Measurements from ENCODE around the gene ZNF333.
A peak's percentile ranks its signal among the peaks of the same experiment; 100 is the strongest.
"Not testable (repeated sequence)": the region's sequence is repeated elsewhere in the genome, so short reads cannot be mapped to it uniquely, and the experiment has no call there.

The ZNF333 gene

GRCh38 chr19:14775869-14776586 lies 86.2 kb downstream of the ZNF333 start:
- ChIA-PET POLR2A (interaction anchor here (0.6 to 3.6 kb wide), 7 partner anchors 9 to 1812 kb away, joined by 3 to 39 read pairs (median 4); partner anchors contain the start of genes DNAJB1 and ZNF333), CTCF (interaction anchor here (0.7 to 4.9 kb wide), 7 partner anchors 10 to 579 kb away, joined by 3 to 32 read pairs (median 3); no protein-coding TSS in a partner anchor)
- Histone ChIP-seq H3K9me3 (ENCODE audit: control extremely low read depth in 1 of 5, control insufficient read depth in 4 of 5, insufficient read depth in 2 of 5, low read depth in 1 of 5, low read length in 4 of 5) (no peaks in the 10 kb centered on the region), H3K4me1 (ENCODE audit: control extremely low read depth in 1 of 4, control insufficient read depth in 4 of 4, insufficient read depth in 4 of 4, low read length in 3 of 4) (peaks cover 0 to 30% (median 26%) of the 10 kb centered on the region in 4 experiments), H3K27ac (ENCODE audit: insufficient read depth in 1 of 2, low read depth in 1 of 2, low read length in 2 of 2, poor library complexity in 1 of 2, severe bottlenecking in 2 of 2) (peak overlapping the region; percentile 12 to 79), H3K36me3 (ENCODE audit: control insufficient read depth in 4 of 4, insufficient read depth in 4 of 4, low read length in 3 of 4) (peaks cover 6 to 26% (median 15%) of the 10 kb centered on the region in 4 experiments), H3K27me3 (replicated peaks in 2 of 5; ENCODE audit: control insufficient read depth in 4 of 5, insufficient read depth in 5 of 5, low read length in 4 of 5) (no peaks in the 10 kb centered on the region), H3K4me3 (ENCODE audit: control insufficient read depth in 1 of 7, extremely low read depth in 1 of 7, insufficient read depth in 4 of 7, low read depth in 2 of 7, low read length in 6 of 7) (peak overlapping the region; percentile 16 to 86 (median 75))
- peak; percentile 67 to 86 (median 73) for DNase-seq
- WGBS (ENCODE audit: insufficient coverage), result 0% methylated on average over 15 of the region's 22 CpGs

- not testable (repeated sequence) for H3K27me3 ChIP-seq (replicated peaks in 2 of 5; ENCODE audit: control insufficient read depth in 4 of 5, insufficient read depth in 5 of 5, low read length in 4 of 5); H3K27ac ChIP-seq (ENCODE audit: insufficient read depth in 1 of 2, low read depth in 1 of 2, low read length in 2 of 2, poor library complexity in 1 of 2, severe bottlenecking in 2 of 2); H3K4me3 ChIP-seq (ENCODE audit: control insufficient read depth in 1 of 7, extremely low read depth in 1 of 7, insufficient read depth in 4 of 7, low read depth in 2 of 7, low read length in 6 of 7); H3K9me3 ChIP-seq (ENCODE audit: control extremely low read depth in 1 of 5, control insufficient read depth in 4 of 5, insufficient read depth in 2 of 5, low read depth in 1 of 5, low read length in 4 of 5); DNase-seq
- ChIA-PET CTCF (interaction anchor here (0.8 to 4.9 kb wide), 2 partner anchors 8 to 203 kb away, joined by 3 to 32 read pairs; no protein-coding TSS in a partner anchor), POLR2A (interaction anchor here (1.3 to 3.6 kb wide), 2 partner anchors 8 to 260 kb away, joined by 3 to 39 read pairs; partner anchors contain the start of gene DNAJB1)
- 100% methylated on average over 1 of the region's 4 CpGs for WGBS (ENCODE audit: insufficient coverage)
- peaks cover 0 to 41% (median 38%) of the 10 kb centered on the region in 4 experiments for H3K4me1 ChIP-seq (ENCODE audit: control extremely low read depth in 1 of 4, control insufficient read depth in 4 of 4, insufficient read depth in 4 of 4, low read length in 3 of 4)
- peaks cover 0 to 11% (median 3%) of the 10 kb centered on the region in 4 experiments for H3K36me3 ChIP-seq (ENCODE audit: control insufficient read depth in 4 of 4, insufficient read depth in 4 of 4, low read length in 3 of 4)
Observed at GRCh38 chr19:14777645-14778044, 87.8 kb downstream of the ZNF333 start.

- peak in 2 of 3 donors; percentile 39 to 67 for DNase-seq
Observed at GRCh38 chr19:14778110-14778845, 88.4 kb downstream of the ZNF333 start, which contains the start of gene ADGRE2. Gene ADGRE2 (minus strand): TSS chr19:14778560. CDS start chr19:14776756, 1,804 bp downstream.

GRCh38 chr19:14779151-14779550 lies 89.3 kb downstream of the ZNF333 start:
- CTCF ChIA-PET, result interaction anchor here (4.9 kb wide), 1 partner anchor 7 kb away, joined by 32 read pairs; no protein-coding TSS in a partner anchor
- DNase-seq, result no peak
- Histone ChIP-seq H3K27ac (ENCODE audit: insufficient read depth in 1 of 2, low read depth in 1 of 2, low read length in 2 of 2, poor library complexity in 1 of 2, severe bottlenecking in 2 of 2) (no peak overlapping the region), H3K4me3 (ENCODE audit: control insufficient read depth in 1 of 7, extremely low read depth in 1 of 7, insufficient read depth in 4 of 7, low read depth in 2 of 7, low read length in 6 of 7) (no peak overlapping the region), H3K36me3 (ENCODE audit: control insufficient read depth in 4 of 4, insufficient read depth in 4 of 4, low read length in 3 of 4) (peaks cover 0 to 2% (median under 1%) of the 10 kb centered on the region in 4 experiments), H3K27me3 (replicated peaks in 2 of 5; ENCODE audit: control insufficient read depth in 4 of 5, insufficient read depth in 5 of 5, low read length in 4 of 5) (no peaks in the 10 kb centered on the region), H3K4me1 (ENCODE audit: control extremely low read depth in 1 of 4, control insufficient read depth in 4 of 4, insufficient read depth in 4 of 4, low read length in 3 of 4) (peaks cover 9 to 56% (median 50%) of the 10 kb centered on the region in 4 experiments), H3K9me3 (ENCODE audit: control extremely low read depth in 1 of 5, control insufficient read depth in 4 of 5, insufficient read depth in 2 of 5, low read depth in 1 of 5, low read length in 4 of 5) (no peaks in the 10 kb centered on the region)
- POLR2A ChIA-PET, result no interaction called here
- 93% methylated on average over 3 of the region's 5 CpGs for WGBS (ENCODE audit: insufficient coverage)

More at GRCh38 chr19:14778110-14778845, 88.4 kb downstream of the ZNF333 start, which contains the start of gene ADGRE2:
- Histone ChIP-seq H3K4me3 (ENCODE audit: control insufficient read depth in 1 of 7, extremely low read depth in 1 of 7, insufficient read depth in 4 of 7, low read depth in 2 of 7, low read length in 6 of 7) (peak within 1 kb of the TSS in 1 of 7 experiments; percentile 42), H3K4me1 (ENCODE audit: control extremely low read depth in 1 of 4, control insufficient read depth in 4 of 4, insufficient read depth in 4 of 4, low read length in 3 of 4) (peaks cover 4 to 47% (median 44%) of the 10 kb centered on the region in 4 experiments)
- ChIA-PET POLR2A (interaction anchor here (0.6 kb wide), 1 partner anchor 94 kb away, joined by 3 read pairs; no protein-coding TSS in a partner anchor), CTCF (interaction anchor here (0.8 to 4.9 kb wide), 2 partner anchors 7 to 204 kb away, joined by 3 to 32 read pairs; no protein-coding TSS in a partner anchor)
- not testable (repeated sequence) for H3K36me3 ChIP-seq (ENCODE audit: control insufficient read depth in 4 of 4, insufficient read depth in 4 of 4, low read length in 3 of 4); H3K27ac ChIP-seq (ENCODE audit: insufficient read depth in 1 of 2, low read depth in 1 of 2, low read length in 2 of 2, poor library complexity in 1 of 2, severe bottlenecking in 2 of 2); H3K9me3 ChIP-seq (ENCODE audit: control extremely low read depth in 1 of 5, control insufficient read depth in 4 of 5, insufficient read depth in 2 of 5, low read depth in 1 of 5, low read length in 4 of 5); H3K27me3 ChIP-seq (replicated peaks in 2 of 5; ENCODE audit: control insufficient read depth in 4 of 5, insufficient read depth in 5 of 5, low read length in 4 of 5)
- WGBS (ENCODE audit: insufficient coverage), result 28% methylated on average over 6 of the region's 12 CpGs

GRCh38 chr19:14780622-14781225 lies 90.9 kb downstream of the ZNF333 start:
- DNase-seq, result peak in 1 of 3 donors; percentile 31

GRCh38 chr19:14781713-14782536 lies 92.1 kb downstream of the ZNF333 start:
- H3K27me3 ChIP-seq (replicated peaks in 2 of 5; ENCODE audit: control insufficient read depth in 4 of 5, insufficient read depth in 5 of 5, low read length in 4 of 5); H3K4me3 ChIP-seq (ENCODE audit: control insufficient read depth in 1 of 7, extremely low read depth in 1 of 7, insufficient read depth in 4 of 7, low read depth in 2 of 7, low read length in 6 of 7); DNase-seq; H3K27ac ChIP-seq (ENCODE audit: insufficient read depth in 1 of 2, low read depth in 1 of 2, low read length in 2 of 2, poor library complexity in 1 of 2, severe bottlenecking in 2 of 2); H3K9me3 ChIP-seq (ENCODE audit: control extremely low read depth in 1 of 5, control insufficient read depth in 4 of 5, insufficient read depth in 2 of 5, low read depth in 1 of 5, low read length in 4 of 5); CTCF ChIA-PET; POLR2A ChIA-PET; H3K36me3 ChIP-seq (ENCODE audit: control insufficient read depth in 4 of 4, insufficient read depth in 4 of 4, low read length in 3 of 4): not testable (repeated sequence)
- 100% methylated on average over 11 of the region's 17 CpGs for WGBS (ENCODE audit: insufficient coverage)
- peaks cover 13 to 71% (median 63%) of the 10 kb centered on the region in 4 experiments for H3K4me1 ChIP-seq (ENCODE audit: control extremely low read depth in 1 of 4, control insufficient read depth in 4 of 4, insufficient read depth in 4 of 4, low read length in 3 of 4)

More at GRCh38 chr19:14780622-14781225, 90.9 kb downstream of the ZNF333 start:
- H3K27me3 ChIP-seq (replicated peaks in 2 of 5; ENCODE audit: control insufficient read depth in 4 of 5, insufficient read depth in 5 of 5, low read length in 4 of 5); H3K4me3 ChIP-seq (ENCODE audit: control insufficient read depth in 1 of 7, extremely low read depth in 1 of 7, insufficient read depth in 4 of 7, low read depth in 2 of 7, low read length in 6 of 7); CTCF ChIA-PET; POLR2A ChIA-PET; H3K9me3 ChIP-seq (ENCODE audit: control extremely low read depth in 1 of 5, control insufficient read depth in 4 of 5, insufficient read depth in 2 of 5, low read depth in 1 of 5, low read length in 4 of 5); H3K36me3 ChIP-seq (ENCODE audit: control insufficient read depth in 4 of 4, insufficient read depth in 4 of 4, low read length in 3 of 4); H3K27ac ChIP-seq (ENCODE audit: insufficient read depth in 1 of 2, low read depth in 1 of 2, low read length in 2 of 2, poor library complexity in 1 of 2, severe bottlenecking in 2 of 2): not testable (repeated sequence)
- 94% methylated on average over 5 of the region's 14 CpGs for WGBS (ENCODE audit: insufficient coverage)
- H3K4me1 ChIP-seq (ENCODE audit: control extremely low read depth in 1 of 4, control insufficient read depth in 4 of 4, insufficient read depth in 4 of 4, low read length in 3 of 4), result peaks cover 13 to 64% (median 56%) of the 10 kb centered on the region in 4 experiments

Measured in common myeloid progenitor, CD34-positive (primary cell).